ENCODE results near the gene RARA. TPM values are rescaled to one million over a fixed set of nuclear protein-coding genes. Genes with fewer than 3 reads are reported as not detected.

Gene RARA
- total RNA-seq (2021) (25.4 and 30.3 TPM in 2 replicates), Bru-seq, nascent RNA (percentile 51 among the genes with signal in this experiment), BruChase-seq, experiment 1, labeled RNA remaining after a 2-hour chase (percentile 54 among the genes with signal in this experiment), BruChase-seq, experiment 2, labeled RNA remaining after a 6-hour chase (percentile 59 among the genes with signal in this experiment)
- long read RNA-seq, transcript RARA-202 (8 exons, 2,285 nt): major isoform, 8 of 22 reads
- long read RNA-seq, partial matches to known transcripts: 1 of 22 reads
- long read RNA-seq, other reads (novel, unspliced or antisense): 6 of 22 reads

- POLR2A ChIA-PET (ENCODE audit: low non-redundant PET): no interaction called here
- Histone ChIP-seq H3K27ac (ENCODE audit: low read depth, low read length, poor library complexity, severe bottlenecking) (peak within 1 kb of the TSS; percentile 89), H3K27me3 (replicated peaks; ENCODE audit: insufficient read depth, low read depth, low read length, poor library complexity) (no peaks in the 10 kb centered on the region), H3K9me3 (ENCODE audit: low read depth, low read length, poor library complexity, severe bottlenecking) (no peaks in the 10 kb centered on the region), H3K36me3 (ENCODE audit: insufficient read depth, low read length, poor library complexity, severe bottlenecking) (no peaks in the 10 kb centered on the region), H3K4me3 (ENCODE audit: low read depth, low read length, poor library complexity, severe bottlenecking) (peak within 1 kb of the TSS; percentile 50), H3K4me1 (ENCODE audit: insufficient read depth, low read length, poor library complexity, severe bottlenecking) (peaks cover 67% of the 10 kb centered on the region)
- DNase-seq (ENCODE audit: low spot score): no peak
- intact Hi-C loops (cut with micrococcal nuclease; ENCODE audit: unreplicated experiment): loop anchor here (10.0 kb wide), 1 partner anchor 106 kb away; the partner anchor contains the start of gene TOP2A
- BruUV-seq (replicated peaks): no TSS peak
- CTCF ChIA-PET: no interaction called here
- no peak for TF ChIP-seq EZH2 (IDR thresholded peaks at IDR 0.05; ENCODE audit: borderline replicate concordance, low read depth, low read length, poor library complexity, severe bottlenecking)
- TF ChIP-seq CTCF (conservative IDR thresholded peaks at IDR 0.05; ENCODE audit: low read depth, low read length): no peak
Measured at GRCh38 chr17:40309031-40309948, at the start of gene RARA. Gene RARA (plus strand): TSS chr17:40309180. CDS start chr17:40331219, 22,039 bp downstream.

GRCh38 chr17:40259505-40259904 is 49.5 kb upstream of the RARA start:
- Histone ChIP-seq H3K27me3 (replicated peaks; ENCODE audit: insufficient read depth, low read depth, low read length, poor library complexity) (no peaks in the 10 kb centered on the region), H3K4me3 (ENCODE audit: low read depth, low read length, poor library complexity, severe bottlenecking) (no peak overlapping the region), H3K36me3 (ENCODE audit: insufficient read depth, low read length, poor library complexity, severe bottlenecking) (peaks cover 8% of the 10 kb centered on the region), H3K4me1 (ENCODE audit: insufficient read depth, low read length, poor library complexity, severe bottlenecking) (no peaks in the 10 kb centered on the region), H3K27ac (ENCODE audit: low read depth, low read length, poor library complexity, severe bottlenecking) (no peak overlapping the region), H3K9me3 (ENCODE audit: low read depth, low read length, poor library complexity, severe bottlenecking) (no peaks in the 10 kb centered on the region)
- POLR2A ChIA-PET (ENCODE audit: low non-redundant PET): no interaction called here
- TF ChIP-seq EZH2 (IDR thresholded peaks at IDR 0.05; ENCODE audit: borderline replicate concordance, low read depth, low read length, poor library complexity, severe bottlenecking): no peak
- no peak for TF ChIP-seq CTCF (conservative IDR thresholded peaks at IDR 0.05; ENCODE audit: low read depth, low read length)
- intact Hi-C loops (cut with micrococcal nuclease; ENCODE audit: unreplicated experiment): no loop called here
- BruUV-seq (replicated peaks): no TSS peak
- DNase-seq (ENCODE audit: low spot score): no peak
- CTCF ChIA-PET: no interaction called here

- peaks cover 12% of the 10 kb centered on the region for H3K36me3 ChIP-seq (ENCODE audit: insufficient read depth, low read length, poor library complexity, severe bottlenecking)
Measured at GRCh38 chr17:40260528-40260927, 48.5 kb upstream of the RARA start.

More at GRCh38 chr17:40260528-40260927, 48.5 kb upstream of the RARA start:
- TF ChIP-seq EZH2 (IDR thresholded peaks at IDR 0.05; ENCODE audit: borderline replicate concordance, low read depth, low read length, poor library complexity, severe bottlenecking): no peak
- TF ChIP-seq CTCF (conservative IDR thresholded peaks at IDR 0.05; ENCODE audit: low read depth, low read length): no peak
- intact Hi-C loops (cut with micrococcal nuclease; ENCODE audit: unreplicated experiment): no loop called here
- no peak overlapping the region for H3K27ac ChIP-seq (ENCODE audit: low read depth, low read length, poor library complexity, severe bottlenecking)
- H3K9me3 ChIP-seq (ENCODE audit: low read depth, low read length, poor library complexity, severe bottlenecking): no peaks in the 10 kb centered on the region
- no peaks in the 10 kb centered on the region for H3K27me3 ChIP-seq (replicated peaks; ENCODE audit: insufficient read depth, low read depth, low read length, poor library complexity)
- POLR2A ChIA-PET (ENCODE audit: low non-redundant PET): no interaction called here
- CTCF ChIA-PET: interaction anchor here (0.7 kb wide), 1 partner anchor 168 kb away, joined by 18 read pairs; no protein-coding TSS in a partner anchor
- H3K4me1 ChIP-seq (ENCODE audit: insufficient read depth, low read length, poor library complexity, severe bottlenecking): no peaks in the 10 kb centered on the region
- BruUV-seq (replicated peaks): no TSS peak
- DNase-seq (ENCODE audit: low spot score): no peak
- H3K4me3 ChIP-seq (ENCODE audit: low read depth, low read length, poor library complexity, severe bottlenecking): no peak overlapping the region

Data from A673 (cell line).